Transverse colon (tissue), 4 donors: ENCODE data around the gene DCLK2. TPM values are rescaled to one million over a fixed set of nuclear protein-coding genes. Genes with fewer than 3 reads are reported as not detected.
A peak's percentile ranks its signal among the peaks of the same experiment; 100 is the strongest.

Experiments
- DNase-seq: peaks from one replicate; pipeline ENCODE4 v3.0.0-alpha.2; 2019
- H3K27ac ChIP-seq, 4 donors: fragments of 200-600 bp; sonication (generic); 2 replicates each; pipeline ENCODE4 v1.5.1; 2016 to 2018; ENCODE audit warnings: inconsistent platforms in 4 of 4
- H3K27me3 ChIP-seq: fragments of 200-600 bp; sonication (generic); 2 replicates; pipeline ENCODE4 v1.5.1; 2017; ENCODE audit warnings: inconsistent platforms
- H3K36me3 ChIP-seq, 4 donors: fragments of 200-600 bp; sonication (generic); 2 replicates each; pipeline ENCODE4 v1.5.1; 2017 to 2019; ENCODE audit warnings: inconsistent platforms in 4 of 4
- H3K4me1 ChIP-seq, 4 donors: fragments of 200-600 bp; sonication (generic); 2 replicates each; pipeline ENCODE4 v1.5.1; 2017 to 2020; ENCODE audit warnings: inconsistent platforms in 4 of 4
- H3K4me3 ChIP-seq, 4 donors: fragments of 200-600 bp; sonication (generic); 1 replicate in 1 of 4; 2 replicates in 3 of 4; pipeline versions ENCODE4 v1.5.1 to v1.6.1; 2017 to 2019; ENCODE audit warnings: inconsistent platforms in 4 of 4
- H3K9me3 ChIP-seq, 2 donors: fragments of 200-600 bp; sonication (generic); 2 replicates each; pipeline ENCODE4 v1.5.1; 2017 to 2019; ENCODE audit warnings: inconsistent platforms in 2 of 2
- CTCF ChIP-seq, 5 experiments: fragments of 200-600 bp in 3 of 5; fragments of 450-650 bp in 2 of 5; sonication (generic) in 3 of 5; IDR thresholded peaks; 1 replicate in 2 of 5; 2 replicates in 3 of 5; pipeline ENCODE4 v1.5.1; 2016 to 2017; ENCODE audit warnings: antibody characterized with exemption in 5 of 5, inconsistent platforms in 3 of 5, mild to moderate bottlenecking in 2 of 5, moderate library complexity in 1 of 5
- EP300 ChIP-seq: sonication (generic); formaldehyde crosslinking; IDR thresholded peaks from one replicate; pipeline ENCODE4 v1.6.1; 2017; ENCODE audit warnings: antibody characterized with exemption, low read depth
- POLR2A ChIP-seq: fragments of 450-650 bp; IDR thresholded peaks from one replicate; pipeline ENCODE4 v1.6.1; 2016; ENCODE audit warnings: antibody characterized with exemption, mild to moderate bottlenecking, moderate library complexity
- POLR2AphosphoS5 ChIP-seq, 3 donors: sonication (generic); formaldehyde crosslinking; IDR thresholded peaks; one replicate each; pipeline ENCODE4 v1.6.1; 2016; ENCODE audit warnings: antibody characterized with exemption in 3 of 3
- WGBS, 2 donors: methylation state at CpG; one replicate each; pipeline ENCODE4 v1.1.5; 2018; ENCODE audit warnings: low coverage in 1 of 2; 5-methylcytosine and 5-hydroxymethylcytosine counted together
- in situ Hi-C, 4 donors: fragments of 200-750 bp; cut with MboI; loops; one replicate each; pipeline versions ENCODE4 v1.15.0 to v1.15.1; 2017; ENCODE audit warnings: low sequenced_read_pairs in 3 of 4, low pct_ligation_motif_present in 1 of 4, low pct_unique_long_range_greater_than_20kb in 1 of 4
- intact Hi-C: fragments of 100-400 bp; cut with DNase I; formaldehyde crosslinking; loops from one replicate; pipeline ENCODE4 v1.15.1; 2023; ENCODE audit warnings: low total_unique reads
- total RNA-seq, 4 donors: library from RNA; depleted of rRNA; stranded (reverse); fragments of >200 nt; gene quantifications; one replicate each; pipeline ENCODE4 v1.1.0, GENCODE V29; 2016

The DCLK2 gene
- total RNA-seq, 4 donors from 2014 or later, result 3.3 to 19.5 (median 7.5) TPM

GRCh38 chr4:150141756-150142155 lies 63.5 kb downstream of the DCLK2 start:
- no peaks in the 10 kb centered on the region for H3K36me3 ChIP-seq
- intact Hi-C loops (no loop called here), in situ Hi-C loops (no loop called here)
- no peaks in the 10 kb centered on the region for H3K27me3 ChIP-seq
- H3K27ac ChIP-seq, result peak overlapping the region in 1 of 4 donors; percentile 2
- H3K4me1 ChIP-seq, result peaks cover 0 to 13% (median 0%) of the 10 kb centered on the region in 4 donors
- H3K4me3 ChIP-seq, result no peak overlapping the region
- 61 to 74% methylated on average over 2 of the region's 2 CpGs for WGBS, 2 donors
- no peaks in the 10 kb centered on the region for H3K9me3 ChIP-seq
- no peak for TF ChIP-seq CTCF (IDR thresholded peaks at IDR 0.05)
- DNase-seq, result no peak

- Histone ChIP-seq H3K4me1 (peaks cover 0 to 13% (median 0%) of the 10 kb centered on the region in 4 donors), H3K36me3 (no peaks in the 10 kb centered on the region), H3K9me3 (no peaks in the 10 kb centered on the region), H3K27me3 (no peaks in the 10 kb centered on the region), H3K4me3 (no peak overlapping the region), H3K27ac (no peak overlapping the region)
- no peak for TF ChIP-seq CTCF (IDR thresholded peaks at IDR 0.05)
- no peak for TF ChIP-seq POLR2A
- TF ChIP-seq EP300, result no peak
- no peak for TF ChIP-seq POLR2AphosphoS5 (IDR thresholded peaks at IDR 0.05)
- in situ Hi-C loops (no loop called here), intact Hi-C loops (no loop called here)
- no peak for DNase-seq
- WGBS, 2 donors, result 32 to 92% methylated on average over 1 of the region's 1 CpG
These were observed 64.6 kb downstream of the DCLK2 start for GRCh38 chr4:150142831-150143230.

DNA sequence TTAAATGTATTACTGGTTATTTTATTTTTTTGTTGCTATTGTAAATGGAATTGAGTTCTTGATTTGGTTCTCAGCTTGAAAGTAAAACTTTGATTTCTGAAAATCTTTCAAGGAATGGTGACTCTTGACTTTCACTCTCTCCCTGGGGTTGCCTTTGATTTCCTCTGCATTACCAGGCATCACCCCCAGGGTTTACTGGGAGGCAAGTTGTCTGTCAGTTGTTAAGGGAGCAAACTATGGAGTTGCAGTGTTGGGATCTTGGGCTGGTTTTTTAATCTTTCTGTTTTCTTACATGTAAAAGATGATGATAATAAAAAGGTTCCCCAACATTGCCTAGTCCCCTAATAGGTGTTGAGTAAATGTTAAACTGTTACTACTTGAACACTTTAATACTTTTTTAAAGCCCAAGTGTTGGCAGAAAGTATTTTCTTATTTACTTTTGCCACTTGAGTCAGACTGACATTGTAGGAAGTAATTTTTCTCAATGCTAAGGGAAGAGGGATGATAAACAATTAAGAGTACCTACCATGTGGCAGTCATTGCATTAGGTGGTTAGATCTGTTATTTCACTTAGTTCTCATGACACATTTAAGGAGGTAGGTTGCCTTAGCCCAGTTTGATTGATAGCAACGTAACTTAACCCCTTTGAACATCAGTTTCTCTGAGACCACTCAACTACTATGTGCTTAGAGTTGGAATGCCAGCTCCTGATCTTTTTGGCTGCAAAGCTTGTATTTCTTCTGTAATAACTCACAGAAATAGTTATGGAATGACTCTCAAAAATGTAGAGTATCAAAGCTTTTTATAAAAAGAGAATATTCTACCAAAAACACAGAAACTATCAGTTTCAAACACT lies 67.1 kb downstream of the DCLK2 start:
- H3K27me3 ChIP-seq, result no peaks in the 10 kb centered on the region
- 75 to 92% methylated on average over 1 of the region's 1 CpG for whole genome bisulfite sequencing, 2 donors
- no peak for DNase-seq
- intact Hi-C loops (loop anchor here (5.0 kb wide), 1 partner anchor 92 kb away; no protein-coding TSS in a partner anchor), in situ Hi-C loops (no loop called here)
- no peaks in the 10 kb centered on the region for H3K9me3 ChIP-seq
- no peak overlapping the region for H3K4me3 ChIP-seq
- peaks cover 0 to 12% (median 0%) of the 10 kb centered on the region in 4 donors for H3K4me1 ChIP-seq
- H3K27ac ChIP-seq, result no peak overlapping the region
- no peaks in the 10 kb centered on the region for H3K36me3 ChIP-seq
- TF ChIP-seq EP300, result no peak
- no peak for TF ChIP-seq CTCF (IDR thresholded peaks at IDR 0.05)
- no peak for TF ChIP-seq POLR2A
- no peak for TF ChIP-seq POLR2AphosphoS5 (IDR thresholded peaks at IDR 0.05)

DNA sequence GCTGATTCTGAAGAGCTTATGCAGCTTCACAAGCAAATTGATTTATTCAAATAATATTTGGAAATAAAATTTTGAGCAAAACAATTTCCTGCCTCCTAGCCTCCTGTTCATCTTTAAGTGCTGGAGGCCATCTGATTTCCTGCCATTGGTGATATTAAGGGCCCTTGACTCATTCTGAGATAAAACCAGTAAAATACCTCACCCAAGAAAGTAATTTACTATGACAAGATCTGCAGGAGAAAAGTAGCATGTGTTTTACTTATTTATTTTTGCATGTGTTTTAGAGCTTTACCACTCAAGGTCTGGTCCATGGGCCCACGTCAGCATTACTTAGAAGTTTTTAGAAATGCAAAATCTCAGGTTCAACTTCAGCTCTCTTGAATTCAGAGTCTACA lies 67.7 kb downstream of the DCLK2 start:
- H3K4me3 ChIP-seq, result no peak overlapping the region
- H3K36me3 ChIP-seq, result no peaks in the 10 kb centered on the region
- in situ Hi-C loops, result no loop called here
- H3K27me3 ChIP-seq, result no peaks in the 10 kb centered on the region
- no peaks in the 10 kb centered on the region for H3K9me3 ChIP-seq
- intact Hi-C loops, result loop anchor here (5.0 kb wide), 1 partner anchor 91 kb away; no protein-coding TSS in a partner anchor
- no peak overlapping the region for H3K27ac ChIP-seq
- H3K4me1 ChIP-seq, result peaks cover 0 to 11% (median 0%) of the 10 kb centered on the region in 4 donors
- no peak for DNase-seq
- 82% methylated on average over 1 of the region's 1 CpG; no CpG with 5 or more reads in 1 of the 2 donors for WGBS, 2 donors
- no peak for TF ChIP-seq CTCF (IDR thresholded peaks at IDR 0.05)
- no peak for TF ChIP-seq POLR2AphosphoS5 (IDR thresholded peaks at IDR 0.05)
- TF ChIP-seq EP300, result no peak
- no peak for TF ChIP-seq POLR2A
